Measurements from ENCODE around the gene MYBPC1.

DNA sequence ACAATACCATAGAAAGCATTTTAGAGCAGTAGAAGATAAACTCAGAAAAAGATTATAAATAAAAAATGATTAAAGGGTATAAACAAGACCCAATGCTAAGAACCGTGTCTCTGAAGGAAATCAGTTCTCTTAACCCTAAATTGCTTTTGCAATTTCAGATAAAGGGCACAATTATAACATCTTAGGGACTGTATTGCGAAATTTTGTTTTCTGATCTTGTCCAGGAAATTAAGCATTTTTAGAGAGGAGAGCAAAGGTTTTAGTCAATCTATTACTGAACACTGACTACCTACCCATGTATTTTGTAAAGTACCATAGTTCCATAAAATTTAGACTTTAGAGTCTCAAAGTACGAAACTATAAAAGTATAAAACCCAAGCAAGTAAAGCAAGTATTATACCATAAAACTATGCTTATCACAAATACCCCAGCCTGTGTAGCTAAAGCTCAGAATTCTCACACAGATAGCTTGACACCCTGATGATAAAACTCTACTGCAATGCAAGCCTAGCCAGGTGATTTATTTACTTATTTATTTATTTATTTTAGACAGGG, 95.8 kb downstream of the MYBPC1 start:
- no peak for TF ChIP-seq CTCF (conservative IDR thresholded peaks at IDR 0.05; ENCODE audit: low read length)
- TF ChIP-seq EZH2phosphoT487 (IDR thresholded peaks at IDR 0.05; ENCODE audit: borderline replicate concordance), result no peak
